ENCODE measurements around the gene MAP4K4. TPM values are rescaled to one million over a fixed set of nuclear protein-coding genes. Genes with fewer than 3 reads are reported as not detected.
A peak's percentile ranks its signal among the peaks of the same experiment; 100 is the strongest.

Gene MAP4K4
- total RNA-seq, 2 experiments from 2014 or later, result 90.2 to 92.2 TPM

GRCh38 chr2:101696272-101697123 is 1.0 kb upstream of the MAP4K4 start:
- H3K36me3 Mint-ChIP-seq (ENCODE audit: low read depth), result peaks cover 8% of the 10 kb centered on the region
- peaks cover 12% of the 10 kb centered on the region for H3K27me3 Mint-ChIP-seq (ENCODE audit: low read depth)
- ATAC-seq (peak; percentile 2), DNase-seq (peak; percentile 30)
- CTCF ChIA-PET, result interaction anchor here (0.6 to 1.8 kb wide), 6 partner anchors 21 to 278 kb away, joined by 3 to 6 read pairs (median 4); partner anchors contain the start of gene RFX8
- peak overlapping the region; percentile 89 for H3K27ac Mint-ChIP-seq
- POLR2A ChIA-PET, result interaction anchor here (0.5 to 4.6 kb wide), 10 partner anchors 22 to 388 kb away, joined by 3 to 38 read pairs (median 4); partner anchors contain the start of genes RFX8 and RNF149
- peak overlapping the region; percentile 86 for H3K4me3 Mint-ChIP-seq
- no peaks in the 10 kb centered on the region for H3K9me3 Mint-ChIP-seq (ENCODE audit: insufficient read depth)
- H3K4me1 Mint-ChIP-seq (ENCODE audit: low read depth), result peaks cover 28% of the 10 kb centered on the region

DNA sequence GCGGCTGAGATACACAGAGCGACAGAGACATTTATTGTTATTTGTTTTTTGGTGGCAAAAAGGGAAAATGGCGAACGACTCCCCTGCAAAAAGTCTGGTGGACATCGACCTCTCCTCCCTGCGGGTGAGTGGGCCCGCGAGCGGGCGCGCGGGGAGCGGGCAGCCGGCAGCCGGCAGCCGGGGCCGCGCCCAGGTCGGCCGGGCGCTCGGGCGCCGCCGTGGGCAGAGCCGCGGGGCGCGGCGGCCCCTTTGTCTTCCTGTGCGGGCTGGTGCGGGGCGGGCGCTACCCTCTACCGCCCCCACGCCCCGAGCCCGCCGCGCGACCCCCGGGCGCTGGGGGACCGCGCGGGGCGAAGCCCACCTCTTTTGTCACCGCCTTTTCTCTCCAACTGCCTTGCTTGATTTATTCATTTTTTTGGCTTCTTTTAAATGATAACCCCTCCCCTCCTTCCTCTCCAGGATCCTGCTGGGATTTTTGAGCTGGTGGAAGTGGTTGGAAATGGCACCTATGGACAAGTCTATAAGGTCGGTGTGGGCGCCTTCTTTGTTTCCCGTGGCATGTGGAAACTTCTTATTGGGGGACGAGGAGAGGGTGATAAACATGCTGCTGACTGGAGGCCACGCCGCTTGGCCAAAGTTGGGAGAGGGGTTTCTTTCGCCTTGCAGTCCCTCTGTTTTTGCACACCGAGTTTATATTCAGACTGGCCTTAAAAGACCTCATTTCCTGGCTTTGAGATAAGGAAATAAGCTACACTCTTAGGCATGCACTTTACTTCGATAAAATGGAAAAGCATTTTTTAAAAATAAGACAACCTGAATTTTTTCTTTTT is 722 bp downstream of the MAP4K4 start:
- Mint-ChIP-seq H3K4me3 (peak overlapping the region; percentile 62), H3K4me1 (ENCODE audit: low read depth) (peaks cover 32% of the 10 kb centered on the region), H3K36me3 (ENCODE audit: low read depth) (peaks cover 23% of the 10 kb centered on the region), H3K9me3 (ENCODE audit: insufficient read depth) (no peaks in the 10 kb centered on the region), H3K27ac (peak overlapping the region; percentile 44), H3K27me3 (ENCODE audit: low read depth) (peaks cover 12% of the 10 kb centered on the region)
- peak; percentile 38 for DNase-seq
- ChIA-PET POLR2A (interaction anchor here (0.6 to 4.6 kb wide), 6 partner anchors 20 to 896 kb away, joined by 3 to 38 read pairs (median 6); partner anchors contain the start of gene RFX8), CTCF (interaction anchor here (0.7 to 2.8 kb wide), 6 partner anchors 27 to 356 kb away, joined by 3 to 15 read pairs (median 4); partner anchors contain the start of gene RFX8)
- ATAC-seq, result peak; percentile 45

- H3K27ac Mint-ChIP-seq, result no peak overlapping the region
- ChIA-PET POLR2A (interaction anchor here (0.6 to 4.6 kb wide), 5 partner anchors 19 to 896 kb away, joined by 3 to 38 read pairs (median 9); partner anchors contain the start of gene RFX8), CTCF (interaction anchor here (0.7 to 2.8 kb wide), 17 partner anchors 10 to 357 kb away, joined by 3 to 15 read pairs (median 4); partner anchors contain the start of genes CREG2 and RFX8)
- DNase-seq, result peak; percentile 37
- H3K9me3 Mint-ChIP-seq (ENCODE audit: insufficient read depth), result no peaks in the 10 kb centered on the region
- ATAC-seq, result no peak
- H3K4me1 Mint-ChIP-seq (ENCODE audit: low read depth), result peaks cover 40% of the 10 kb centered on the region
- peaks cover 25% of the 10 kb centered on the region for H3K36me3 Mint-ChIP-seq (ENCODE audit: low read depth)
- no peak overlapping the region for H3K4me3 Mint-ChIP-seq
- H3K27me3 Mint-ChIP-seq (ENCODE audit: low read depth), result peaks cover 12% of the 10 kb centered on the region
These were observed 1.6 kb downstream of the MAP4K4 start for GRCh38 chr2:101698844-101699754.

DNA sequence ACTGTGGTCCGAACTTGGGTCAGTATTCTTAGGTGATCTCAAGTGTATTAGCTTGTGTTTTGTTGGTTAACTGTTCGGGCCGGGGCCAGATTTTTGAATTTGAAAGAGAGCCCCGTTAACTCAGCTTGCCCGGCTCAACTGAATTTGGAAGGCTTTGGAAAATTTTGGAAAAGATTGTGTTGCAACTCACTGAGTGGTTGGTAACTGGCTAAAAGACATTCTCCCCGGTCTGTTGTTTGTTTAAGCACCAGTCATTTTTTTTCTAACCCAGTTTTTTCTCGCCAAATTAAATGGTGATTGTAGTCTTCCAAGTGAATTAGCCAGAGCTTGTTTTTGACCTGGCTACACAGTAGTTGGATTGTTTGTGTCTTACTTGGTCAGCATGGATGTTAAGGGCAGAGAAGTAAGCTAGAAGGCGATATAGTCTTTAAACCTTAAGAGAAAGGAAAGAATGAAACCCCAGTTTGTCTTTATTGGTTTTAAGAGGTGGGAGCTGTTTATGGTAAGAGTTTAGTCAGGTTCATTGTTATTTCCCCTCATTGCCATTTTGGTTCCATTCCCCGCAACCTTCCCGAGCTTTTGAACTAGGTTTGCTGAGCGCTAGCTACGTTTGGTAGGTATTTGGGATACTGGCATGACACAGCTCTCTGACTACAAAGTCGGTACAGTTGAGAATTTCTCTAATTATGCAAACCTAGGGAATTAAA is 2.4 kb downstream of the MAP4K4 start:
- no peak for ATAC-seq
- H3K27ac Mint-ChIP-seq, result no peak overlapping the region
- POLR2A ChIA-PET, result interaction anchor here (1.5 to 4.6 kb wide), 2 partner anchors 18 to 225 kb away, joined by 9 to 38 read pairs; partner anchors contain the start of gene RFX8
- DNase-seq, result no peak
- no peak overlapping the region for H3K4me3 Mint-ChIP-seq
- peaks cover 12% of the 10 kb centered on the region for H3K27me3 Mint-ChIP-seq (ENCODE audit: low read depth)
- CTCF ChIA-PET, result interaction anchor here (0.7 to 2.8 kb wide), 18 partner anchors 9 to 390 kb away, joined by 3 to 15 read pairs (median 4); partner anchors contain the start of gene CREG2
- peaks cover 31% of the 10 kb centered on the region for H3K36me3 Mint-ChIP-seq (ENCODE audit: low read depth)
- H3K4me1 Mint-ChIP-seq (ENCODE audit: low read depth), result peaks cover 48% of the 10 kb centered on the region
- no peaks in the 10 kb centered on the region for H3K9me3 Mint-ChIP-seq (ENCODE audit: insufficient read depth)

DNA sequence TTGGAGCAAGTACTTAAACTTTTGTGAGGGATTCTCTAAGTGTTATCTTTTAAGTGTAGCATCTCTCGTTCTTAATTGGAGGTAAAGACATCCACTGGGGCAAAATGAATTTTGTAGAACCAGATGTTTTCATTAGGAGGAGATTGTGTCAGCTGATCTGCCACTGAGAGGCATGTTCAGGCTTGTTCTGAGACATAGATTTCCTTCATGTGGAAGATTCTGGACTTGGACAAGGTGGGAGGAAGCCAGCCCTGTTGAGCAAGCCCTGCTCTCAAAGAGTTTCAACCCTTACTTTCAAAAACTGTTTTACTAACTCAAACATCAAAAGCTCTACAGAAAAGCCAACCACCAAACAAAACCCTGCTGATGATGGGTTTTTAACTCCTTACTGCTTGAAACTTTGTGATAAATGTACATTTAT is 6.5 kb downstream of the MAP4K4 start:
- DNase-seq (peak; percentile 46), ATAC-seq (peak; percentile 45)
- ChIA-PET POLR2A (interaction anchor here (1.3 to 2.0 kb wide), 3 partner anchors 14 to 54 kb away, joined by 3 to 12 read pairs (median 3); no protein-coding TSS in a partner anchor), CTCF (interaction anchor here (1.0 to 3.0 kb wide), 5 partner anchors 13 to 64 kb away, joined by 3 to 11 read pairs (median 6); no protein-coding TSS in a partner anchor)
- Mint-ChIP-seq H3K4me1 (ENCODE audit: low read depth) (peaks cover 77% of the 10 kb centered on the region), H3K4me3 (peak overlapping the region; percentile 67), H3K27ac (peak overlapping the region; percentile 92), H3K36me3 (ENCODE audit: low read depth) (peaks cover 44% of the 10 kb centered on the region), H3K9me3 (ENCODE audit: insufficient read depth) (no peaks in the 10 kb centered on the region), H3K27me3 (ENCODE audit: low read depth) (no peaks in the 10 kb centered on the region)

DNA sequence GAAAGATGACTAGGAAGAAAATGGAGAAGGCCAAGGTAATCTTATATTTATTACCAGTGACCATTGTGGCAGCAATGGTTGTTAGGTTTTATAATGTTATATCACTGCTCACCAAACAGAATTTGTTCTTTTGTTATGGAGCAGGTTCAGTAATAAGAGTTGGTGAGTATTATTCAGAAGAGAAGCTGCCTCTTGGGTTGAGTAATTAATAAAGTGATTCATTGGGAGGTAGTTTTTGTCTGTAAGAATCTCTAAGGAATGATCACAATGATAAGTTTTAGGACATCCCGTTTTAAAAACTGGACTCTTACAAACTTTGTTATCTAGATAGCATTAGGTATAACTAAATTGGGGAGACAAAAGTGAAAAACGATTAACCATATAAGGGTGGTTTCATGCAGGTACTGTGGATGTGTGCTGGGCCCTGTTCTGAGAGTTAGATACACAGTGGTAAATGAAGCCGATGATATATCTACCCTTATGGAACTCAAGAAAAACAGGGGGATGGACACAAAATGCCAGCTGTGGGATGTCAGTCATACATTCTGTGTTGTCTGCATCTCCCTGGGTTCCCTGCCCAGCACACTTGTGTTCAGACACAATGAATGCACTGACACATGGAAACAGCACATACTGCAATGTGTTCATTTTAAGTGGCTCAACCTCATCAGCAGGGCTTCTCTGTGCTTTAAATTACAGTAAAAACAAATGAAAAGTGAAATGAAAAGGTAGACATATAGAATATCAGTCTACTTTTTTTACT is 7.5 kb downstream of the MAP4K4 start:
- POLR2A ChIA-PET, result interaction anchor here (1.3 to 2.0 kb wide), 3 partner anchors 13 to 53 kb away, joined by 3 to 12 read pairs (median 3); no protein-coding TSS in a partner anchor
- Mint-ChIP-seq H3K4me1 (ENCODE audit: low read depth) (peaks cover 84% of the 10 kb centered on the region), H3K27ac (peak overlapping the region; percentile 92), H3K27me3 (ENCODE audit: low read depth) (no peaks in the 10 kb centered on the region), H3K36me3 (ENCODE audit: low read depth) (peaks cover 45% of the 10 kb centered on the region), H3K4me3 (no peak overlapping the region), H3K9me3 (ENCODE audit: insufficient read depth) (no peaks in the 10 kb centered on the region)
- ATAC-seq, result no peak
- DNase-seq, result no peak
- CTCF ChIA-PET, result interaction anchor here (1.0 to 3.0 kb wide), 6 partner anchors 12 to 286 kb away, joined by 3 to 15 read pairs (median 6); no protein-coding TSS in a partner anchor

DNA sequence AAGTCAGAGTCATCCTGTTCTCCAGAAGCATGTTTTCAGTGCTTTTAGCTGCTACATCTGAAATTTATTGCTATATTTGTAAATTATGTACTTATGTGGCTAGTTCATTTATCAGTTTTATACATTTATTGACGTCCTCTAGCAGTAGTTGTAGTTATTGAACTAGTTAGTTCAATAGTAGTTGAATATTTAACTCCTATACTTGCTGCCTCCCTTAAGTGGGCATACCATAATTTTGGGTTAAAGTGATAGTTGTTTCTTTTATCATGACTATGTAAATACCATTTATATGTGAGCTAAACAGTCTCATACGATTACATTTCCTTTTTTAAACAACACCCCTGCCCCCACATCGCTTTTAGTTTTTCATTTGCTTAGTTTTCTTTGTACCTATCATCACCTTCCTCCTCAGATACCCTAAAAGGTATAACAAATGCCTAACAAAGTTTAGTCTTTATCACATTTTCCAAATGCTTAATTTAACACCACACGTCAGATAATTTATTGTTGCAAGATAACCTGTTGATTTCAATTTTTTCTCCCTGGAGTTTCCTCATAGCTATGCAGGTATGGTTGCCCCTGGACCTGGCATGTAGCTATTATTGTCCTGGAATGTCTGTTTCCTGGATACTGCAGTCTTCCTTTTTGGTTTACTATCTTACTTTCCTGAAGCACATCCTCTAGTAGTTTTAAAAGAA is 8.8 kb downstream of the MAP4K4 start:
- POLR2A ChIA-PET, result interaction anchor here (0.7 kb wide), 1 partner anchor 70 kb away, joined by 3 read pairs; no protein-coding TSS in a partner anchor
- CTCF ChIA-PET, result interaction anchor here (0.9 to 3.0 kb wide), 7 partner anchors 12 to 287 kb away, joined by 3 to 15 read pairs (median 4); no protein-coding TSS in a partner anchor
- peak overlapping the region; percentile 31 for H3K4me3 Mint-ChIP-seq
- ATAC-seq, result no peak
- no peak for DNase-seq
- no peaks in the 10 kb centered on the region for H3K9me3 Mint-ChIP-seq (ENCODE audit: insufficient read depth)
- no peaks in the 10 kb centered on the region for H3K27me3 Mint-ChIP-seq (ENCODE audit: low read depth)
- H3K4me1 Mint-ChIP-seq (ENCODE audit: low read depth), result peaks cover 88% of the 10 kb centered on the region
- H3K36me3 Mint-ChIP-seq (ENCODE audit: low read depth), result peaks cover 41% of the 10 kb centered on the region
- H3K27ac Mint-ChIP-seq, result peak overlapping the region; percentile 58

GRCh38 chr2:101706819-101707177 is 9.3 kb downstream of the MAP4K4 start:
- Mint-ChIP-seq H3K27ac (peak overlapping the region; percentile 58), H3K9me3 (ENCODE audit: insufficient read depth) (no peaks in the 10 kb centered on the region), H3K27me3 (ENCODE audit: low read depth) (no peaks in the 10 kb centered on the region), H3K4me1 (ENCODE audit: low read depth) (peaks cover 86% of the 10 kb centered on the region), H3K4me3 (peak overlapping the region; percentile 31), H3K36me3 (ENCODE audit: low read depth) (peaks cover 40% of the 10 kb centered on the region)
- DNase-seq (no peak), ATAC-seq (peak; percentile 67)
- POLR2A ChIA-PET, result interaction anchor here (0.7 kb wide), 1 partner anchor 69 kb away, joined by 3 read pairs; no protein-coding TSS in a partner anchor
- CTCF ChIA-PET, result interaction anchor here (0.9 to 3.0 kb wide), 6 partner anchors 11 to 125 kb away, joined by 3 to 15 read pairs (median 6); no protein-coding TSS in a partner anchor

GRCh38 chr2:101710036-101710435 is 12.5 kb downstream of the MAP4K4 start:
- no peak for DNase-seq
- peaks cover 23% of the 10 kb centered on the region for H3K36me3 Mint-ChIP-seq (ENCODE audit: low read depth)
- ChIA-PET CTCF (interaction anchor here (1.3 to 2.1 kb wide), 6 partner anchors 8 to 113 kb away, joined by 4 to 8 read pairs (median 5); no protein-coding TSS in a partner anchor), POLR2A (interaction anchor here (0.6 to 1.1 kb wide), 4 partner anchors 9 to 284 kb away, joined by 3 read pairs; no protein-coding TSS in a partner anchor)
- no peaks in the 10 kb centered on the region for H3K27me3 Mint-ChIP-seq (ENCODE audit: low read depth)
- no peak overlapping the region for H3K27ac Mint-ChIP-seq
- H3K9me3 Mint-ChIP-seq (ENCODE audit: insufficient read depth), result no peaks in the 10 kb centered on the region
- no peak for ATAC-seq
- no peak overlapping the region for H3K4me3 Mint-ChIP-seq
- peaks cover 65% of the 10 kb centered on the region for H3K4me1 Mint-ChIP-seq (ENCODE audit: low read depth)

Measured in activated CD8-positive, alpha-beta T cell treated with anti-CD3 and anti-CD28 coated beads, Interleukin-2, amount 10 ng/mL, durations not matched to agents 7 days and 5 days (primary cell).